HG03520 (cell line): ENCODE measurements around the gene FRAT1.
A peak's percentile ranks its signal among the peaks of the same experiment; 100 is the strongest.
"Not testable (repeated sequence)": the region's sequence is repeated elsewhere in the genome, so short reads cannot be mapped to it uniquely, and the experiment has no call there.

Experiments
- ATAC-seq: cut with Tn5 transposase; IDR thresholded peaks from one replicate; pipeline ENCODE4 v1.9.1; 2021; ENCODE audit warnings: mild to moderate bottlenecking, moderate library complexity; ENCODE audit not compliant: unreplicated experiment

FRAT1 gene

DNA sequence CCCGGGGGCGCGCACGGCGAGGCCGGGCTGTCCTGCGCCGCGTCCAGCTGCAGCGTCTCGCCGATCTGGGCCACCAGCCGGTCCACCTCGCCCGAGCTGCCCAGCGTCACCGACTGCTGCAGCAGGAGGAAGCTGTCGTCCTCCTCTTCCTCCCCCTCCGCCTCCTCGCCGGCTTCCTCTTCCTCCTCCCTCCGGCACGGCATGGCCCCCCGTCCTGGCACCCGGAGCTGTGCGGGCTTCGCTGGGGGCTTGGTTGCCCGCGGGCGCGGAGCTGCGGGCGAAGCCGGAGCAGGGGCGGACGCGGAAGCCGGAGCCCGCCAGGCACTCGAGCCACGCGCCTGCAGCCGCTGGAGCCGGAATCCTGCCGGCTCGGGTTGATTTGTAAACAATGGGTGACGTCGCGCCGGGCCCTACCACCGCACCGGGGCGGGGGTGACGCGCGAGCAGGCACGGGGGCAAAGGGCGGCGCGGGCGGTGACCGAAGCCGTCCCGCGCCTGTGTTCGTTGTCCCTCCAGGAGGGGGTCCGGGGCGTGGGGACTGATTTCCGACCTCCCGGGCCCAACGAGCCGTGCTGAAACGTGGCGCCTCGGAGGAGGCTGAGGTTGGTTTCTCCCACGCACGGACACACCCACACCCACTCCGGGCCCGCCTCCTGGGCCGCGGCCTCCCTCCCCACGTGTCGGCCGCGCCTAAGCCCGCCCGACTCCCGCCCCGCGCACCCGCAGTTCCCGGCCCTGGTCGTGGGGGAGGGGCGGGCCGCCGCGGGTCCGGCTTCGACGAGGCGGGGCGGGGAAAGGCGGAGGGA, 15.5 kb downstream of the FRAT1 start, which contains the start of gene FRAT2:
Gene FRAT2, minus strand, starts transcription at position 360 of the 806 bp plus-strand sequence. Its CDS starts 157 bp downstream, at position 203.
- ATAC-seq, result peak; percentile 76

DNA sequence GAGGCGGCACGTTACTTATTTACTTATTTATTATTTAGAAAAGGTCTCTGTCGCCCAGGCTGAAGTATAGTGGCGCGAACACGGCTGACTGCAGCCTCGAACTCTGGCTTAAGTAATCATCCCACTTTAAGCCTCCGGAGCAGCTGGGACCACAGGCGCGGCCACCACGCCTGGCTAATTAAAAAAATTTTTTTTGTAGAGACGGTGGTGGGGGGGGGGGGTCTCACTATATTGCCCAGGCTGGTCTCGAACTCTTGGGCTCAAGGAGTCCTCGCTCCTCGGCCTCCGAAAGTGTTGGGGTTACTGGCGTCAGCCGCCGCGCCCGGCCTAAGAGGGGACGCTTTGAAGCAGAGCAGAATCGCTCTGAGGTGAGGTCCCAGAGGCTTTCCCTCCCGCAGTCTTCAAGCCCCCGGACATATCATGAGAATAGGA, 16.1 kb downstream of the FRAT1 start:
- ATAC-seq, result peak; percentile 2

DNA sequence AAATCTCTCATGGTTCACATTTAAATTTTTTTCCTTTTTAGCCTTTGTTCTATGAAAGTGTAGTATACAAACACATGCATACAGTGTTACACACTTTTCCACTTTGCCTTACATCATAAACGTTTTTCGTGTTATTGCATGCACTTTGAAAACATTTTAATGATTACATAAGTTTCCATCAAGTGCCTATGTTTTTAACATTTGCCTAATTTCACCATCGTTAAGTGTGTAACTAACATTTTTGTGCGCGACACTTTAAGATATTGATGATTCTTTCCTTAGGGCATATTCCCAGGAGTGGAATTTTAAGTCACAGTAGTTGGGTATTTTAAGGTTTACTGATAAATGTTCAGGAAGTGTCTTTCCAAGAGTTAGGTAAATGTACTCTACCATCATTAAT, 16.9 kb downstream of the FRAT1 start:
- ATAC-seq, result no peak

DNA sequence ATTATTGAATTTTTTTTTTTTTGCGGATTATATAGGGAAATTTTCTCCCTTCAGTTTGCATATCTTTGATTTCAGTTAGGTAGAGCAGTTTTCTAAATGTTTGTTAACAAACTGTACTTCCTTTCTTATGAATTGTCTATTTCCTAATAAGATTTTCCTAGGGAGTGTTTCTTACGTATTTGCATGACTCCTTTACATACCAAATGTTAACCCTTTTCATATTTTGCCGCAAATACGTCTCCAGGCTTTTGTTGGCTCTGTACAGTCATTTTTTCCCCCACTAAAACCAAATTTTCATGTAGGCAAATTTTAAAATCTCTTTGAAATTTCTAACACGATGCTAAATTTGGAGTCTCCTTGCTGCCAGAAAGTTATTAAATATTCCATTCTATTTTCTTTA, 17.4 kb downstream of the FRAT1 start:
- no peak for ATAC-seq

DNA sequence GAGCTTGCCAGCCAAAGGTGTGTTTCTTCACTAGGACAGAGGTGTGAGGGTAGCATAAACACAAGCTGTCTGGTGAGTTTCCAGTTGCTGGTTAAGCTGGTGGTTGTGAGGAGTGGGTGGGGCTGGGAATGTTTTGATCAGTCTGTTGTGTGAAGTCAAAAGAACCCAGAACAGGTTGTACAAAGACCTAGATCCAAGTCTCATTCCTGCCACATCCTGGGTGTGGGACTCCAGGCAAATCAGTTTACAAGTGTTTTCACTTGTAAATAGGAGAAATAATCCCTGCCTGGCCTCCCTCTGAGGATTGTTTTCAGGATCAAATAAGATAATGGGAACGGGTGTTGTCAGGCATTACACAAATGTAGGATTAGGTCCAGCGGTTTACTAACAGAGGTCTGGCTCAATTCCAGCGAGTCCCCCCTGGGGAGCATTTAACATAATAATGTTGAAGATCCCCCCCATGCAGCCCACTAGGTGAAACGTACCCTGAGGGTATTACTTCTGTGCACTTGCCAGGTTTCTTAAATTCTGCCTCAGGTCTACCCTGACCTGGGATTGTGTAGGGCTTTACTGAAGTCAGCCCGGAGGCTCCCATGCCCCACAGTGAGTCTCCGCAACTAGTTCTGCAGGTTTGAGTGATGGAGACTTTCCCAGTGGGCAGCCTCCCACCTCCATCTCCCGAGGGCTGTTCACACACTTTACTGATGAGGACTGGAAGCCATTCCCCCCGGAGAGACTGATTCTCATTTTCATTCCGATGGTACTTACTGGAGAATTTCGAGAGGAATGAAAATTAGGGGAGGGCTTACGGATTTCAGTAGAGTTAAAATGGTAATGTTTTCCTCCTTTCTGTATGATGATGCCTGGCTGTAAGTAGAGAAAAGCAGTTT, 18.1 kb downstream of the FRAT1 start:
- no peak for ATAC-seq

DNA sequence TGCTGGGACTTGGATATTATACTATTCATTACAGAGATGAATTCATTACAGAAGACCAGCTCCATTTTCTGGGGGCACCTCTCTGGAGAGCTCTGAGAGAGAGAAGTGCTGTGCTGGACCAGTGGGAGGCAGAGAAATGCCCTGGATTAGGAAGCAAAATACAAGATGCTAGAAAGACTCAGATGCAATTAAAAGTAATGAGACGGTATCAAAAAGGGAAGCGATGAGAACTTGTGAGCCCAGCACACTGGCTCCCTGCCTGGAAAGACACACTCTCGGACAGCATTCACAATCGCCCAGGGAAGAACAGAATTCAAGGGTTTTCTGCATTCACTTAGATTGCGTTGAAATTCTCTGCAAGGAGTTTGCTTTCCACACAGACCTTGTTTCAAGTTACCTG, 19.0 kb downstream of the FRAT1 start:
- ATAC-seq, result no peak

DNA sequence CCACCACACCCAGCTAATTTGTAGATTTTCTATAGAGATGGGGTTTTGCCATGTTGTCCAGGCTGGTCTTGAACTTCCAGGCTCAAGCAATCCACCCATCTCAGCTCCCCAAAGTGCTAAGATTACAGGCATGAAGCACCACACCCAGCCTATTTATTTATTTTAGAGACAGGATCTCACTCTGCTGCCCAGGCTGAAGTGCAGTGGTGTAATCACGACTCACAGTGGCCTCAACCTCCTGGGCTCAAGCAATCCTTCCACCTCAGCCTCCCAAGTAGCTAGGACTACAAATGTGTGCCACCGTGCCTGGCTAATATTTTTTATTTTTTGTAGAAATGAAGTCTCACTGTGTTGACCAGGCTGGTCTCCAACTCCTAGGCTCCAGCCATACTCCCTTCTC, 22.3 kb downstream of the FRAT1 start:
- ATAC-seq, result no peak

DNA sequence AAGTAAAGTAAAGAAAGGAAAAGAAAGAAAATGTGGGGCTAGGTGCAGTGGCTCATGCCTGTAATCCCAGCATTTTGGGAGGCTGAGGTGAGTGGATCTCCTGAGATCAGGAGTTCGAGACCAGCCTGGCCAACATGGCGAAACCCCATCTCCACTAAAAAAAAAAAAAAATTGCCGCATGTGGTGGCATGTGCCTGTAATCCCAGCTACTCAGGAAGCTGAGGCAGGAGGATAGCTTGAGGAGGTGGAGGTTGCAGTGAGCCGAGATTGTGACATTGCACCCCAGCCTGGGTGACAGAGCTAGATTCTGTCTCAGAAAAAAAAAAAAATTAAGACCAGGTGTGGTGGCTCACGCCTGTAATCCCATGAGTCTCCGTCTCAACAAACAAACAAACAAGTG, 24.6 kb downstream of the FRAT1 start:
- ATAC-seq, result not testable (repeated sequence)

DNA sequence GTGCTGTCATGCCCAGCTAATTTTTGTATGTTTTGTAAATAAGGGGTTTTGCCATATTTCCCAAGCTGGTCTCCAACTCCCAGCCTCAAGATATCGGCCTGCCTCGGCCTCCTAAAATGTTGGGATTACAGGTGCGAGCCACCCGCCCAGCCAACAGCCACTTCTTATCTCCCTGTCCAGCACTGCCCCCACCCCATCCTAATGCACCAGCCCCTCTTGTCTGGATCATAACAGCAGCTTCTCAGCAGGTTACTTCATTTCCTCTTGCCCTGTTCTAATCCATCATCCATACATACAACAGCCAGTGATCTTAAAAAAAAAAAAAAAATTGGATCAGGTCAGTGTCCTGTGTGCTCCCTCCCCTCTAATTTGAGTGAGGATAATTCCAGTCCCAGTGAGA, 28.2 kb downstream of the FRAT1 start:
- ATAC-seq, result no peak

DNA sequence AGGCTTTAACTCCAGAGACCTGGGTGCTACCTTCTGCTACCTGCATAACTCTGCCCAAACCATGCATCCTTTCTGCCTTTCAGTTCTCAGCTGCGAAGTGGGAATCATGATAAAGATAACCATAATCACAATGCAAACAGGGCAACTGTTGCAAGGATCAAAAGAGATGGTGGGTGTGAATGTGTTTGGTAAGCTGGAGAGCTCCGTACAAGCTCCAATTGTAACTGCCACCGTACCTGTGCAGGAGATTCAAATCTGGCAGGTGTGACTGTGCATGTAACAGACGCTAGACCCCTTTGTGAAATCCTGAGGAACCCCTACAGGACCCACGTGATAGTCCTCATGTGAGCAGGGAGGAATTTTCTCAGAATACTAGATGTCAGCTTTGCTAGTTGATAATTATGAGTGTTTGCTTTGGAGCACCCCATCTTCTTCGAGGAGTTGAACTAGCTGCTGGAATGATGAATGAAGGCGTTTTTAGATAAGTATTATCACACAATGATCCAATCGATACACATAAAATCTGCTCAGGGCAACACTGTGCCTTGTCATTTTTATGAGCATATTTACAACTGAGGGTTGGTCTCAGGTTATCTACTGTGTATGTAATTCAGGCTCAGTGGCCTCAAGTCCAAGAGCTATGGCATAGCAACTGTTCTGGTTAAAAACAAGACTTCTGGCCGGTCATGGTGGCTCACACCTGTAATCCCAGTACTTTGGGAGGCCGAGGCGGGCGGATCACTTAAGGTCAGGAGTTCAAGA, 30.9 kb downstream of the FRAT1 start:
- ATAC-seq, result no peak

DNA sequence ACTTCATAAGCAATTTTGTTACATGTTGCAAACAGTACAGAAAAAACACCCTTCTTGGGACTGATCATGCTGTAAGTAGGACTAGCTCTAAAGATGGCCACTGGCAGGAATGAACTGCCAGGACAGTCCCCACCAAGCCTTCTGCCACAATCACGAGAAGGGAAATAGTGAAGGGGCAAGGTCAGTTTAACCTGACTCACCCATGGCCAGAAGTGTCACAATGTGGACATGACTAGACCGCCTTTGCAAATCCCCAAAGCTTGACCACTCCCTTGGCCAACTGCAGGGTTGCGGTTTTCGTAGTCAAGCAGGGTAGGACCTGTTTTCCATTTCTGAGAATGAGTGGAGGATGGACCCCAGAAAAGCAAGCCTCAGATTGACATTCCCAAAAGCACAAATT, 34.9 kb downstream of the FRAT1 start:
- no peak for ATAC-seq

DNA sequence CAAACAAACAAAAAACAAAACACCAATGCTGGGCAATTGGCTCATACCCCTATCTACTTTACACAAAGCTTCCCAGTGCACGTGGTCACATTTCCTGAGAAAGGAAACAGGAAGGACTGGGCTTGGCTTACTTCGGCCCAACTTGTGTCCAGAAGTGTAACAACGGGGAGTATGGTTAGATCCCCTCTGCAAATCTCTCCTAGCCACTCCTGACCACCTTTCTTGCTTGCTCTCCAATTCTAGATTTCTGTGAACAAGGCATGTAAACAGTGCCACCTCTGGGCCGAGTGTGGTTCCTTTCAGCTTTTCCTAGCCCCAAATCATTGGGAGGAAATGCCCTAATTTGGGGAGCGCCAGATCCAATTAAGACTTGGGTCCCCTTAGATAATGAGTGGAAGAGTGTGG, 36.5 kb downstream of the FRAT1 start:
- ATAC-seq, result no peak

DNA sequence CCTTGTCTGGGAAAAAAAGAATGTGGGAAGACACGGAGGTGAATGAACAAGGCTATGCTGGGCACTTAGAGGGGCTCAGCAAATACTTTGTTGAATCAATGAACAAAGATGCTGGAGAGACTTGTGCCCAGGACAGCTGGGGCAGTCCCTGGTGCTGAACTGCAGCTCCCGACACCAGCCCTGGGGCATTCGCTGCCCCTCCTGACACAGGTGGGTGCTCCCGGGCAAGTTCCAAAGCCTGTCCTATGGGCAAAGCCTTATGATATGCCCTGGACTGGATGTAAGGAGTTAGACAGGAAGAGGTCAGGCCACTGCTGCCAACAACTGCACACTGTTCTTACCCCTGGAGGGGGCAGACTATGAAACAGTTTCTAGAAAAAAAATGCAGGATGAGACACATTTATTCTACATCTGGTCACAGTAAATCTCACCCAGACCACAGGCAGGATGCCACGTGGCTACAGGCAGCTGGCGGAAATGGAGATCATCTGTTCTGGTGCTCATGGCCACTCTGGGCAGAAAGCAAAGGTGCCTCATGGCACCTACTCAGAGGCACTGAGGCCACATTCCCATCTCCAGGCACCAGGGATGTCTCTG, 37.3 kb downstream of the FRAT1 start:
- no peak for ATAC-seq

DNA sequence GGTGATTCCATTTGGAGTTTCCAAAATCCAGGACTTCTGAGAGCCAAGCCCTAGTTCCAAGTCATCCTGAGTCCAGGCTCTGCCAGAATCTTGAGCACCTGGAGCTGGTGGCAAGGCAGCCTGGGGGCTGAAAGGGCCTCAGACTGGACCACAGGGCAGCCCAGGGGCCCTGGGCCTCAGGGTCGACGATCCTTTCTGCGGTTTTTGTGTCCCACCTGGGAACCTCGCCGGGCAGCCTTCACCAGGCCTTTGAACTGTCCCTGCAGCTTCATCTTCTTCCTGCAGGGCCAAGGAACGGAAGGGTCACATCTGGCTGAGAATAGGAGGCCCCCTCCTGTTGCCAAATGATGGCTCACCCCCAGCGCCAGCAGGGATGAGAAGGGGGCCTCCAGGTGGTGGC, 37.8 kb downstream of the FRAT1 start:
- ATAC-seq, result no peak

DNA sequence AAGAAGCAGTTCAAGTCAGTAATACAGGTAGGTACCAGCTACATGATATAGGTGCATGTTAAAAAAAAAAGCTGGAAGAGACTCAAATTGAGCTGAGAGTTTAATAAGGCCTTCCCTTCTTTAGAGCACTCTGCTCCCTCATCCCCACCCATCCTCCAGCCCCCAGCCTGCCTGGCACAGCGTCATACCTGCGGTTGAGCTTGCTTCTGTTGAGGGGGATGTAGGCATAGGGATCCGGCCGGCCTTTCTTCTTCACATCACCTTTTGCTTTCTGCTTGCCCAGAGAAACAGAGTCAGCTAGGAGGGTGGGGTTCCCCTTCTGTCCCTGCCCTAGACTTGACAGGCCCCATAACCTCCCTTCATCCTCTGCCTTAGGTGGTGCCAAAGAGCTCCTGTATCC, 39.3 kb downstream of the FRAT1 start:
- no peak for ATAC-seq

DNA sequence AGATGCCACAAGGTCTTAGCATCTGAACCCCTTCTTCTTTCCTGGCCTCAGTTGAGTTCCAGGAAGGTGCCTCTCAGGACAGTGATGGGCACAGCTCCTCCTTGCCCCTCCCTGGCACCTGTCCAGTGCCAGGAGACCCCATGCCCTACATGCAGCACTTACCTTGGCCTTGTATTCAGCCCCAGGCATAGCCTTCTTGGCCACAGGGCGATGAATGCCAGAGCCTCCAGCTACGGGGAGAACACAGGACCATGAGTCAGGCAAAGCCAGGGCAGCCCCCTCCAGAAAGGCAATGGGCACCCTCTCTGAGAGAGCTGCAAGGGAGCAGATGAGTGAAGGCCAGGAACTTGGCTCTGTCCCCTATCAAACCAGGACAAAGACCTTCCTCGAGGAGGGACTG, 39.7 kb downstream of the FRAT1 start:
- ATAC-seq, result no peak

DNA sequence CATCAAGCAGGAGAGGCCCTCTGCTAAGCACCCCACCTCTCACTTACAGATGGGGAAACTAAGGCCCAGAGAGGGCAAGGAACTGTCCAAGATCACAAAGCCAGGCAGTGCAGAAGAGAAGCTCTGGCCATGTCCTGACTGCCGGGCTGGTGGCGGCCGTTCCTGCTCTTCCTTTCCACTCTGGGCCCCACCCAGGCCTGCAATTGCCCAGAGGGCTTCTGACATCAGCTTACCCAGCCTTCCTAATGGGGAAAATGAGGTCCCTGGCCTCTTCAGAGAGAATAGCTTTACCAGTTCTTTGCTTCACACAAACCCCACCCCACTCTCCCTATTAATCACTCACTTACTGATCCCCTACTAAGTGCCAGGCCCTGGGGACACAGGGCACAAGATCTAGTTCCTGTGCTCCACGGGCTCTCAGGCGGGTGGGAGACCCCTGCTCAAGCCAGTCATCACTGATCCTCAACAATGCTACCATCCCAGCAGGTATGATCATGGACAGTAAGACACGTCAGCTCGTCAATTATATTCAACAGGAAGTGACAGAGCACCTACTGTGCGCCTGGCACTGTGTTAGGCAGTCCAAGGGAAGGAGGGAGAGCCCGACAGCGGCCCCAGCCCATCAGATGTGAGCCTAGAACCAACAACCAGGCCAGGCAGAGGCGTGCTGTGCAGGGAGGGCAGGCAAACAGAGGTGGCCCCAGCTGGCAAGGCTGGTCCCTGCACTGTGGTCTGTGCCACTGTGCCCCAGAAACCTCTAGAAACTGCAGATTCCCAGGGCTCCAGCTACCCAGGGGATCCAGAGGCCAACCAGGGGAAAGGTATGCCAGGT, 41.9 kb downstream of the FRAT1 start:
- ATAC-seq, result no peak

DNA sequence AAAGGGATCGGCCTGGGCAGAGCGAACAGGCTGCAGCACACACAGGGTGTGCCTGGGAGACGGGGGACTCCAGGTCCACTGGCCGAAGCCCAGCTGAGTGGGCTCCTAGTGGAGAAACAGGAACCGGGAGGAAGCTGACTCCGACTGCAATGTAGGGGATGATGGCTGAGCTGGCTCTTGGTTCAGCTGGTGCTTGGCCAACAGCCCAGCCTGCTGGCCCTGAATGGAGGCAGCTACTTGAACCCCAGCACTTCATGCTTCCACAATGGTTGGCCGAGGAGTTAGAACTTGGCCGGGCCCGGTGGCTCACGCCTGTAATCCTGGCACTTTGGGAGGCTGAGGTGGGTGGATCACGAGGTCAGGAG, 42.4 kb downstream of the FRAT1 start:
- no peak for ATAC-seq

DNA sequence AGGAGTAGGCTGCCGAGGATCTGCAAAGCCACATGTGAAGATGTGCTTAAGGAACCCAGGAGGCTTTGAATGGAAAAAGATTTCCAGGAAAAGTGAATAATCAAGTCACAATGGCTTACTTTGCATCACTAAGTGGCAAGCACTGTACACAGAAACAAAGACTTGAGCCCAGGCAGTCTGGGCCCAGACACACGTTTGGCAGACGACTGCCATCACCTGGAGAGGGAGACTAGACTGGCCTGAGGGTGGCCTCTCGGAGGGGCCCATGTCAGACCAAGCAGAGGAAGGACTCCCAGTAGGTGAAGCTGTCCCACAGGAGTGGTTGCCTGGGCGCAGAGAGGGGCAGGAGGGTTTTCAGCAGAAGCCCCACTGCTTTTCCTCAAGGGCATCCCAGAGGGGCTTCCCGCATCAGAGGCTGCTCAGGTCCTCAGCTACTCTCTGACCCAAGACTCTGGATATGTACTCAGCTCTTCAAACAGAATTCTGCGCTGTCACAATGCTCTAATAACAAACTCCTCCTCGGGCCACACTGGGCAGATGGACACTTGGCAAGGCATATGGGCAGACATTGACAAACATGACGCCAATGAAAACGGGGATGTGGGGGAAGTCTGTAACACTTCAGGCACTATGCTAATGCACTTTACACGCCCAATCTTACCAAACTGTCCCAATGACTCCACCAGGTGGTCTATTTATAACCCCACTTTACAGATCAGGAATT, 43.4 kb downstream of the FRAT1 start:
- no peak for ATAC-seq
